Neural progenitor cell (in vitro differentiated cells): Measurements from ENCODE around the gene PFKFB4.

Source experiments
- CTCF ChIP-seq: fragments of 200-600 bp; sonication (generic); IDR thresholded peaks from 2 replicates; pipeline ENCODE4 v1.5.1; 2017; ENCODE audit warnings: antibody characterized with exemption, mild to moderate bottlenecking
- EZH2phosphoT487 ChIP-seq: fragments of 200-600 bp; sonication (generic); IDR thresholded peaks from 2 replicates; pipeline ENCODE4 v1.6.1; 2017; ENCODE audit warnings: antibody characterized with exemption

- TF ChIP-seq EZH2phosphoT487 (no peak), CTCF (no peak)
Measured at GRCh38 chr3:48518069-48518468, 38.5 kb downstream of the PFKFB4 start.
